ENCODE measurements around the gene CTRL.

DNA sequence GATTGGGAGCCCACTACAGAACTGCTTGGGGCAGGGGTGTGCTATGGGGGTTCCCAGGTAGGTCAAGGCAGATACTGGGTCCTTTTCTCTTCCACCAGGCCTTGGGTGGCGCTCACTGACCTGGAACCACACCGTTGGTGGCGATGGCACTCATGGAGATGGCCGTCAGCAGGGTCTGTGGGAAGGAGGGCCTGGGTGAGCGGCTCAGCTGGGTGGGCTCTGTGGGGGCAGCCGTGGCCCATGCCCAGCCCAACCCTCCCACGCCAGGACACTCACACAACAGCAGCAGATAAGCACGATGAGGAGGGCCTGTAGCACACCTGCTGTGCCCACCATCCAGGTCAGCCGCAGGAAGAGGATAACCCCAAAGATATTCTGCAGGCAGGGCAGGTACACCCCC is 26.0 kb upstream of the CTRL start:
- TF ChIP-seq CTCF (IDR thresholded peaks at IDR 0.05; ENCODE audit: low read depth, low read length, missing input control): no peak
- TF ChIP-seq REST (IDR thresholded peaks at IDR 0.05): no peak
- TF ChIP-seq EGR1 (IDR thresholded peaks at IDR 0.05; ENCODE audit: low read depth in 2 of 2): no peak
- TF ChIP-seq MAX (IDR thresholded peaks at IDR 0.05): no peak
- no peak for TF ChIP-seq TAF1 (conservative IDR thresholded peaks at IDR 0.05)
- no peak for TF ChIP-seq FOXA1 (IDR thresholded peaks at IDR 0.05)
- TF ChIP-seq YY1 (IDR thresholded peaks at IDR 0.05): no peak
